IPS-NIHi7 (cell line): ENCODE results near the gene SNX9.
A peak's percentile ranks its signal among the peaks of the same experiment; 100 is the strongest.

Experiments
- DNase-seq: peaks from one replicate; pipeline ENCODE4 v3.0.0; 2012; ENCODE audit warnings: mixed read lengths; ENCODE audit errors: extremely low spot score

Gene SNX9

GRCh38 chr6:157804448-157805327 is 18.4 kb upstream of the SNX9 start:
- DNase-seq = no peak

GRCh38 chr6:157806131-157806855 is 16.8 kb upstream of the SNX9 start:
- no peak for DNase-seq

- no peak for DNase-seq
These were observed 16.2 kb upstream of the SNX9 start for GRCh38 chr6:157806856-157807215.

- no peak for DNase-seq
These were observed 14.6 kb upstream of the SNX9 start for GRCh38 chr6:157808405-157808950.

GRCh38 chr6:157809613-157810012 is 13.4 kb upstream of the SNX9 start:
- DNase-seq = no peak

- DNase-seq = no peak
These were observed 11.9 kb upstream of the SNX9 start for GRCh38 chr6:157811137-157811475.

GRCh38 chr6:157811476-157812173 is 11.4 kb upstream of the SNX9 start:
- DNase-seq = no peak

- DNase-seq = no peak
These were observed 10.4 kb upstream of the SNX9 start for GRCh38 chr6:157812425-157813171.

- DNase-seq = no peak
These were observed 9.9 kb upstream of the SNX9 start for GRCh38 chr6:157813191-157813590.

GRCh38 chr6:157813750-157814455 is 9.1 kb upstream of the SNX9 start:
- no peak for DNase-seq

GRCh38 chr6:157814883-157815282 is 8.2 kb upstream of the SNX9 start:
- no peak for DNase-seq

- DNase-seq = no peak
These were observed 1.6 kb upstream of the SNX9 start for GRCh38 chr6:157821342-157822033.

- peak; percentile 36 for DNase-seq
These were observed 623 bp upstream of the SNX9 start for GRCh38 chr6:157822245-157823000.

- DNase-seq = peak; percentile 43
These were observed 703 bp downstream of the SNX9 start for GRCh38 chr6:157823528-157824370.

- DNase-seq = no peak
These were observed 2.3 kb downstream of the SNX9 start for GRCh38 chr6:157825243-157825904.

GRCh38 chr6:157830354-157831017 is 7.4 kb downstream of the SNX9 start:
- DNase-seq = no peak

- DNase-seq = no peak
These were observed 7.9 kb downstream of the SNX9 start for GRCh38 chr6:157831018-157831369.
